Endothelial cell of umbilical vein (primary cell): ENCODE results near the gene SORCS3. TPM values are rescaled to one million over a fixed set of nuclear protein-coding genes. Genes with fewer than 3 reads are reported as not detected.

ENCODE experiments used
- BruUV-seq: library from RNA; stranded (reverse); fragments of 400-500 nt; replicated peaks from 2 replicates; lab custom pipeline; 2021; lab: Mats Ljungman, UMichigan
- CTCF ChIA-PET: fragments of 300-600, 350-600 bp; sonication (Branson Sonifier 250); formaldehyde crosslinking; loops from one replicate; lab custom pipeline; 2021; ENCODE audit warnings: antibody characterized with exemption, inconsistent platforms; lab: Charles Lee
- POLR2A ChIA-PET: fragments of 300-600, 350-600 bp; sonication (Branson Sonifier 250); formaldehyde crosslinking; loops from one replicate; lab custom pipeline; 2021; ENCODE audit warnings: antibody characterized with exemption, inconsistent platforms; lab: Charles Lee
- DNase-seq: peaks from one replicate; pipeline ENCODE4 v3.0.0-alpha.2; 2011; ENCODE audit warnings: low read depth, low spot score
- FAIRE-seq: peaks from 2 replicates; lab custom pipeline; 2011; peaks lifted over from hg19 to GRCh38; lab: Jason Lieb, UNC
- H2AFZ ChIP-seq: 2 replicates; pipeline ENCODE4 v1.6.0; 2012; ENCODE audit warnings: low read depth, low read length, control low read depth, inconsistent platforms
- H3K27ac ChIP-seq: 2 replicates; pipeline ENCODE4 v1.5.1; 2011; ENCODE audit warnings: low read depth, mild to moderate bottlenecking, control low read depth, low read length, moderate library complexity; ENCODE audit not compliant: insufficient read depth
- H3K27me3 ChIP-seq, 2 experiments: 2 replicates each; pipeline versions ENCODE4 v1.6.0 to v1.6.1; 2011; ENCODE audit warnings: low read length in 2 of 2, mixed read lengths in 1 of 2; ENCODE audit not compliant: control insufficient read depth in 2 of 2, insufficient read depth in 2 of 2
- H3K36me3 ChIP-seq, 2 experiments: 2 replicates in 1 of 2; 3 replicates in 1 of 2; pipeline ENCODE4 v1.5.1; 2011; ENCODE audit warnings: low read length in 2 of 2, mild to moderate bottlenecking in 1 of 2, moderate library complexity in 1 of 2; ENCODE audit not compliant: control insufficient read depth in 2 of 2, insufficient read depth in 2 of 2; ENCODE audit errors: extremely low read depth in 1 of 2
- H3K4me1 ChIP-seq: 3 replicates; pipeline ENCODE4 v1.5.1; 2011; ENCODE audit warnings: mild to moderate bottlenecking, low read length; ENCODE audit not compliant: control insufficient read depth, insufficient read depth; ENCODE audit errors: extremely low read depth
- H3K4me2 ChIP-seq: 2 replicates; pipeline ENCODE4 v1.6.1; 2011; ENCODE audit warnings: low read length, control low read depth, mixed read lengths; ENCODE audit not compliant: insufficient read depth
- H3K4me3 ChIP-seq, 3 experiments: fragments of 200-600 bp in 1 of 3; sonication (generic), shearing (Covaris generic) in 1 of 3; replicated peaks in 1 of 3; 2 replicates each; pipeline ENCODE4 v1.5.1; 2011 to 2016; ENCODE audit warnings: control low read depth in 3 of 3, low read length in 3 of 3, mild to moderate bottlenecking in 2 of 3, inconsistent platforms in 1 of 3, low read depth in 1 of 3, moderate library complexity in 1 of 3; ENCODE audit not compliant: insufficient read depth in 1 of 3
- H3K79me2 ChIP-seq: 2 replicates; pipeline ENCODE4 v1.6.0; 2012; ENCODE audit warnings: low read length, inconsistent platforms; ENCODE audit not compliant: control insufficient read depth, insufficient read depth
- H3K9ac ChIP-seq: replicated peaks from 2 replicates; pipeline ENCODE3; 2011; ENCODE audit warnings: low read length, control low read depth; ENCODE audit not compliant: insufficient read depth; ENCODE audit errors: extremely low read depth
- H3K9me1 ChIP-seq: replicated peaks from 3 replicates; pipeline ENCODE4 v1.6.0; 2011; ENCODE audit warnings: mild to moderate bottlenecking, low read length; ENCODE audit not compliant: control insufficient read depth, insufficient read depth; ENCODE audit errors: extremely low read depth
- H3K9me3 ChIP-seq: replicated peaks from 2 replicates; pipeline ENCODE4 v1.5.1; 2012; ENCODE audit warnings: low read length, inconsistent platforms; ENCODE audit not compliant: control insufficient read depth, insufficient read depth
- H4K20me1 ChIP-seq: replicated peaks from 2 replicates; pipeline ENCODE3; 2011; ENCODE audit warnings: mild to moderate bottlenecking, low read length; ENCODE audit not compliant: control insufficient read depth, insufficient read depth; ENCODE audit errors: extremely low read depth
- CTCF ChIP-seq, 2 donors: IDR thresholded peaks; 1 replicate in 1 of 2; 2 replicates in 1 of 2; pipeline ENCODE4 v1.5.1; 2011; ENCODE audit warnings: low read length in 2 of 2, mild to moderate bottlenecking in 2 of 2, moderate library complexity in 2 of 2, control low read depth in 1 of 2, inconsistent platforms in 1 of 2, low read depth in 1 of 2; ENCODE audit not compliant: insufficient read depth in 1 of 2; ENCODE audit errors: extremely low read depth in 1 of 2
- EZH2 ChIP-seq: IDR thresholded peaks from 2 replicates; pipeline ENCODE4 v1.6.1; 2012; ENCODE audit warnings: borderline replicate concordance, low read depth, mild to moderate bottlenecking, moderate library complexity, low read length, inconsistent platforms; ENCODE audit not compliant: severe bottlenecking
- FOS ChIP-seq: IDR thresholded peaks from 2 replicates; pipeline ENCODE4 v1.6.1; 2011; ENCODE audit warnings: mild to moderate bottlenecking, low read length, moderate library complexity, borderline replicate concordance; ENCODE audit not compliant: insufficient read depth
- GATA2 ChIP-seq: IDR thresholded peaks from 2 replicates; pipeline ENCODE4 v1.7.0; 2011; ENCODE audit warnings: low read depth, mild to moderate bottlenecking, moderate library complexity, mixed read lengths, low read length; ENCODE audit not compliant: insufficient read length, insufficient read depth
- MAX ChIP-seq: IDR thresholded peaks from 2 replicates; pipeline ENCODE4 v1.6.1; 2011; ENCODE audit not compliant: insufficient read depth, insufficient read length
- POLR2A ChIP-seq: IDR thresholded peaks from 2 replicates; pipeline ENCODE4 v1.6.1; 2012; ENCODE audit warnings: low read depth, mild to moderate bottlenecking, control low read depth, low read length
- dilution Hi-C: fragments of 300-500 bp; cut with MboI; formaldehyde crosslinking; loops from one replicate; pipeline ENCODE4 v1.15.0; 2019; ENCODE audit warnings: low sequenced_read_pairs; ENCODE audit not compliant: extremely low pct_ligation_motif_present
- intact Hi-C: fragments of 100-400 bp; cut with micrococcal nuclease; formaldehyde crosslinking; loops from one replicate; pipeline ENCODE4 v1.10.0; 2022
- polyA plus RNA-seq, 4 experiments: library from polyadenylated mRNA; depleted of rRNA in 3 of 4; stranded (reverse) in 3 of 4; unstranded in 1 of 4; fragments of >200 nt; gene quantifications; 2 replicates each; pipeline versions ENCODE4 v1.2.1 to v1.2.3, GENCODE V29; 2011 to 2012; ENCODE audit warnings: missing spikeins in 1 of 4
- total RNA-seq: library from RNA; stranded (reverse); gene quantifications from 2 replicates; pipeline ENCODE4 v1.2.3, GENCODE V29; 2021

The SORCS3 gene
- total and polyA plus RNA-seq, 2 donors (not counting 3 experiments of a cell fraction or from before 2014, with no cell fraction given) = not detected

- DNase-seq = no peak
- no TSS peak for BruUV-seq
- no peak overlapping the region for H3K4me3 ChIP-seq
- no peaks in the 10 kb centered on the region for H3K36me3 ChIP-seq
- H3K4me2 ChIP-seq = no peak overlapping the region
- no peaks in the 10 kb centered on the region for H3K4me1 ChIP-seq
- H4K20me1 ChIP-seq = no peaks in the 10 kb centered on the region
- POLR2A ChIA-PET = no interaction called here
- dilution Hi-C loops (no loop called here), intact Hi-C loops (no loop called here)
- no peaks in the 10 kb centered on the region for H3K79me2 ChIP-seq
- CTCF ChIA-PET = no interaction called here
- FAIRE-seq = no peak
- no peaks in the 10 kb centered on the region for H3K9me1 ChIP-seq
- no peak overlapping the region for H3K27ac ChIP-seq
- H3K27me3 ChIP-seq = no peaks in the 10 kb centered on the region
- H3K9ac ChIP-seq = no peak overlapping the region
- TF ChIP-seq CTCF (IDR thresholded peaks at IDR 0.05; ENCODE audit: extremely low read depth in 1 of 2, insufficient read depth in 1 of 2, low read depth in 1 of 2, low read length in 2 of 2) (no peak), FOS (no peak), MAX (no peak), POLR2A (no peak), EZH2 (no peak), GATA2 (no peak)
- peaks cover 4% of the 10 kb centered on the region for H3K9me3 ChIP-seq
- H2AFZ ChIP-seq = no peak overlapping the region
These were observed 546.2 kb downstream of the SORCS3 start for GRCh38 chr10:105187243-105187642.
